ENCODE results near the gene LRRC72. TPM values are rescaled to one million over a fixed set of nuclear protein-coding genes. Genes with fewer than 3 reads are reported as not detected.

LRRC72 gene
- total RNA-seq, 3 donors from 2014 or later: not detected

GRCh38 chr7:16543456-16543855, 16.8 kb downstream of the LRRC72 start:
- TF ChIP-seq CTCF (IDR thresholded peaks at IDR 0.05): no peak
- intact Hi-C loops (cut with DNase I, micrococcal nuclease): no loop called here
- H3K4me1 ChIP-seq (ENCODE audit: low read depth): no peaks in the 10 kb centered on the region
- H3K9me3 ChIP-seq: no peaks in the 10 kb centered on the region
- H3K4me3 ChIP-seq: no peak overlapping the region
- ATAC-seq: no peak
- H3K36me3 ChIP-seq (ENCODE audit: low read depth): no peaks in the 10 kb centered on the region
- DNase-seq: no peak

- no peak overlapping the region for H3K4me3 ChIP-seq
- no peak for ATAC-seq
- TF ChIP-seq CTCF (IDR thresholded peaks at IDR 0.05): no peak
- no peaks in the 10 kb centered on the region for H3K4me1 ChIP-seq (ENCODE audit: low read depth)
- intact Hi-C loops (cut with DNase I, micrococcal nuclease): no loop called here
- H3K36me3 ChIP-seq (ENCODE audit: low read depth): no peaks in the 10 kb centered on the region
- no peak for DNase-seq
- no peaks in the 10 kb centered on the region for H3K9me3 ChIP-seq
These were observed 20.4 kb downstream of the LRRC72 start for GRCh38 chr7:16546921-16547505.

DNA sequence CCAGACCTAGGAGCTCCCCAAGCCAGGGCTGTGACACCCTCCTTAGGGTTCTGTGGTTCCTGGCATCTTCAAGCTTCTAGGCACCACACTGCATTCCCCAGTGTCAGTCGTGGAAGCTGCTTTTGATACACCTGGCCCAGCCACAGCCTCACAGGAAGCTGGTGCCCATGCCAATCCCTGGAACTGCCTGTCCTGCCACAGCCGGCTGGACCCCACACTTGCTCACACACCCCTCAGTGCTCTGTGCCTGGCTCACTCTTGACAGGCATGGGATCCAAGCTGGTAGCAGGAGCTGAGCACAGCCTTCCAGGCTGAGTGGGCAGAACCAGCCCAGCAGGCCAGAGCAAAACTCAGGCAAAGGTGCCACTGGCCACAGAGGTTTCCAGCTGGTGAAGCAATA, 21.8 kb downstream of the LRRC72 start:
- no peak for DNase-seq
- Histone ChIP-seq H3K4me3 (no peak overlapping the region), H3K4me1 (ENCODE audit: low read depth) (no peaks in the 10 kb centered on the region), H3K9me3 (no peaks in the 10 kb centered on the region), H3K36me3 (ENCODE audit: low read depth) (no peaks in the 10 kb centered on the region)
- no peak for ATAC-seq
- intact Hi-C loops (cut with DNase I, micrococcal nuclease): no loop called here
- TF ChIP-seq CTCF (IDR thresholded peaks at IDR 0.05): no peak

DNA sequence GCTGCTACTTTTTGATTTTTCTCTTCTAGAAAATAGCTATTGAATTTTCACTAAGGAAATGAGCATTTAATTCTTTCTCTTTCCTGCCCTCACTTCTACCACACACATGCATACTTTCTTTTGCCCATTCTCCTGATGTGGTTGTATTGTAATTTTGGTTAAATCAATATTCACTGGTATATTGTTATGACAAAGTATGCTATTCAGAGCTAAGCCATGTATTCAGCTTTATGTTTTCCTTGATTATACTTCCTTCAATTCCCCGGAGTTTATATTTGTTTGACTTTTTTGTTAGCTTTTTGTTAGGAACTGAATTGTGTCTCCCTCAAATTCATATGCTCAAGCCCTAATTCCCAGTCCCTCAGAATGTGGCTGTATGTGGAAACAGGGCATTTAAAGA, 24.0 kb downstream of the LRRC72 start:
- no peak for TF ChIP-seq CTCF (IDR thresholded peaks at IDR 0.05)
- Histone ChIP-seq H3K4me3 (no peak overlapping the region), H3K36me3 (ENCODE audit: low read depth) (no peaks in the 10 kb centered on the region), H3K9me3 (no peaks in the 10 kb centered on the region), H3K4me1 (ENCODE audit: low read depth) (no peaks in the 10 kb centered on the region)
- no peak for ATAC-seq
- intact Hi-C loops (cut with DNase I, micrococcal nuclease): no loop called here
- no peak for DNase-seq

DNA sequence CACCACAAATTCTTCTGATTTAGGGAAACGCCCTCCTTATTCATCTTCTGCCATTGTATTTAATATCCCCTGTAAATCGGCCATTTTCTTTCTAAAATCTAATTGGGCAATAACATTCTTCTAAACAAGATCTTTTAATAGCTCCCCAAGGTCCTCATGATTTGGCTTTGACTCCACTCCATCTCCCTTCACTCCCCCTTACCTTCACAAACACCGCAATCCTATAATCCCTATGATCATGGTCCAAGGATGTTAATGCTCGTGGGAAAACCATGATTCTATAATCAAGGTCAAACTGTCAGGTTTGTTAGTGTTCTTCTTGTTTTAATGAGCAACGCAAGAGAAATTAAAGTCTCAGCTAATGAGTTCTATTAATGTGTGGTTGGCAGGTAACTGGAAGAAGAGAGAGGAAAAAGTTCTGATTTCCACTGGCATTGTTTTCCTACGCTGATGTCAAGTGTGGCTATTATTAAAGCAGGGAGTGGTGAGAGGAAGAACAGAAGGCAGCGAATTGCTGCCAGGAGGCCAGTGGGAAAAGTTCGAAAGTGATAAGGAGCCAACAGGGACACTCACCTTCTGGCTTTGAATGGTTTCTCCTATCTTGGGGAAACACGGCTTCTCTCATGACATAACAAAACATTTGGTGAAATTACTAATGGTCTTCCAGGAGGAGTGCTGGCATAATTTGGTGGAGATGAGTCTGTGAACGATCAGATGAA, 28.1 kb downstream of the LRRC72 start:
- Histone ChIP-seq H3K36me3 (ENCODE audit: low read depth) (no peaks in the 10 kb centered on the region), H3K4me1 (ENCODE audit: low read depth) (no peaks in the 10 kb centered on the region), H3K4me3 (no peak overlapping the region), H3K9me3 (no peaks in the 10 kb centered on the region)
- intact Hi-C loops (cut with DNase I, micrococcal nuclease): no loop called here
- ATAC-seq (no peak), DNase-seq (no peak)
- TF ChIP-seq CTCF (IDR thresholded peaks at IDR 0.05): no peak
